Neuronal stem cell (in vitro differentiated cells): ENCODE results near the gene CACNG4.

ENCODE experiments used
- DNase-seq: peaks from one replicate; pipeline ENCODE4 v3.0.0-alpha.2; 2013; ENCODE audit warnings: low spot score
- H2AFZ ChIP-seq: one replicate; pipeline ENCODE4 v1.6.1; 2013; ENCODE audit warnings: mild to moderate bottlenecking, low read length, inconsistent platforms
- H2AK5ac ChIP-seq: 2 replicates; pipeline ENCODE4 v1.6.1; 2013; ENCODE audit warnings: low read depth, mild to moderate bottlenecking, inconsistent platforms, low read length, moderate library complexity, mixed read lengths
- H2BK120ac ChIP-seq: 2 replicates; pipeline ENCODE4 v1.6.1; 2013; ENCODE audit warnings: low read depth, mild to moderate bottlenecking, inconsistent platforms, low read length, moderate library complexity, mixed read lengths
- H2BK12ac ChIP-seq: one replicate; pipeline ENCODE4 v1.6.1; 2013; ENCODE audit warnings: low read length, inconsistent platforms
- H2BK15ac ChIP-seq: 2 replicates; pipeline ENCODE4 v1.6.1; 2013; ENCODE audit warnings: mild to moderate bottlenecking, low read length, inconsistent platforms, mixed read lengths
- H2BK5ac ChIP-seq: one replicate; pipeline ENCODE4 v1.6.1; 2013; ENCODE audit warnings: inconsistent platforms, mild to moderate bottlenecking, low read length, moderate library complexity
- H3K14ac ChIP-seq: one replicate; pipeline ENCODE4 v1.6.1; 2013; ENCODE audit warnings: low read length, inconsistent platforms
- H3K18ac ChIP-seq: 2 replicates; pipeline ENCODE4 v1.6.1; 2013; ENCODE audit warnings: low read length, inconsistent platforms
- H3K23ac ChIP-seq: 2 replicates; pipeline ENCODE4 v1.6.1; 2013; ENCODE audit warnings: low read depth, mild to moderate bottlenecking, mixed read lengths, low read length, inconsistent platforms; ENCODE audit not compliant: poor library complexity
- H3K27ac ChIP-seq: replicated peaks from 3 replicates; pipeline ENCODE4 v1.5.1; 2013; ENCODE audit warnings: low read length, inconsistent platforms
- H3K27me3 ChIP-seq, 3 experiments: 2 replicates each; pipeline ENCODE4 v1.6.1; 2013; ENCODE audit warnings: low read length in 3 of 3, mild to moderate bottlenecking in 2 of 3, inconsistent platforms in 1 of 3, low read depth in 1 of 3, mixed read lengths in 1 of 3, moderate library complexity in 1 of 3; ENCODE audit not compliant: control insufficient read depth in 3 of 3, insufficient read depth in 3 of 3
- H3K36me3 ChIP-seq, 2 donors: replicated peaks in 1 of 2; 2 replicates each; pipeline ENCODE4 v1.6.1; 2013; ENCODE audit warnings: low read length in 2 of 2; ENCODE audit not compliant: control insufficient read depth in 2 of 2, insufficient read depth in 2 of 2
- H3K4ac ChIP-seq: 2 replicates; pipeline ENCODE4 v1.6.1; 2013; ENCODE audit warnings: inconsistent platforms, mild to moderate bottlenecking, low read length, moderate library complexity
- H3K4me1 ChIP-seq, 2 donors: 1 replicate in 1 of 2; 2 replicates in 1 of 2; pipeline ENCODE4 v1.6.1; 2013; ENCODE audit warnings: low read length in 2 of 2, low read depth in 1 of 2; ENCODE audit not compliant: control insufficient read depth in 2 of 2, insufficient read depth in 1 of 2
- H3K4me2 ChIP-seq: one replicate; pipeline ENCODE4 v1.6.1; 2013; ENCODE audit warnings: mild to moderate bottlenecking, low read length, inconsistent platforms; ENCODE audit not compliant: insufficient read depth, poor library complexity, severe bottlenecking
- H3K4me3 ChIP-seq, 2 donors: 2 replicates each; pipeline ENCODE4 v1.5.1; 2013; ENCODE audit warnings: low read length in 2 of 2, mild to moderate bottlenecking in 2 of 2, inconsistent platforms in 1 of 2, moderate library complexity in 1 of 2
- H3K79me1 ChIP-seq: one replicate; pipeline ENCODE4 v1.6.1; 2013; ENCODE audit warnings: low read depth, mild to moderate bottlenecking, inconsistent platforms, low read length, moderate library complexity
- H3K9ac ChIP-seq: one replicate; pipeline ENCODE4 v1.6.1; 2013; ENCODE audit warnings: mild to moderate bottlenecking, low read depth, low read length, inconsistent platforms; ENCODE audit not compliant: poor library complexity
- H3K9me3 ChIP-seq, 2 donors: replicated peaks in 1 of 2; 2 replicates each; pipeline versions ENCODE3 to v1.6.1; 2013; ENCODE audit warnings: low read length in 2 of 2, mild to moderate bottlenecking in 2 of 2, inconsistent platforms in 1 of 2, low read depth in 1 of 2, mixed read lengths in 1 of 2, moderate library complexity in 1 of 2; ENCODE audit not compliant: control insufficient read depth in 2 of 2, insufficient read depth in 1 of 2
- H4K8ac ChIP-seq: one replicate; pipeline ENCODE4 v1.6.1; 2013; ENCODE audit warnings: low read depth, mild to moderate bottlenecking, inconsistent platforms, low read length, moderate library complexity
- H4K91ac ChIP-seq: one replicate; pipeline ENCODE4 v1.6.1; 2013; ENCODE audit warnings: low read length, low read depth, mild to moderate bottlenecking, inconsistent platforms; ENCODE audit not compliant: poor library complexity
- WGBS, 2 donors: extraction: QIAGEN DNeasy Blood & Tissue Kit; methylation state at CpG; one replicate each; pipeline ENCODE4 v1.1.7; 2013; ENCODE audit warnings: missing lambda C conversion rate in 2 of 2, mixed read lengths in 1 of 2; ENCODE audit not compliant: insufficient read length in 2 of 2, insufficient replicate concordance in 1 of 2; ENCODE audit errors: extremely low coverage in 2 of 2; 5-methylcytosine and 5-hydroxymethylcytosine counted together

Gene CACNG4

DNA sequence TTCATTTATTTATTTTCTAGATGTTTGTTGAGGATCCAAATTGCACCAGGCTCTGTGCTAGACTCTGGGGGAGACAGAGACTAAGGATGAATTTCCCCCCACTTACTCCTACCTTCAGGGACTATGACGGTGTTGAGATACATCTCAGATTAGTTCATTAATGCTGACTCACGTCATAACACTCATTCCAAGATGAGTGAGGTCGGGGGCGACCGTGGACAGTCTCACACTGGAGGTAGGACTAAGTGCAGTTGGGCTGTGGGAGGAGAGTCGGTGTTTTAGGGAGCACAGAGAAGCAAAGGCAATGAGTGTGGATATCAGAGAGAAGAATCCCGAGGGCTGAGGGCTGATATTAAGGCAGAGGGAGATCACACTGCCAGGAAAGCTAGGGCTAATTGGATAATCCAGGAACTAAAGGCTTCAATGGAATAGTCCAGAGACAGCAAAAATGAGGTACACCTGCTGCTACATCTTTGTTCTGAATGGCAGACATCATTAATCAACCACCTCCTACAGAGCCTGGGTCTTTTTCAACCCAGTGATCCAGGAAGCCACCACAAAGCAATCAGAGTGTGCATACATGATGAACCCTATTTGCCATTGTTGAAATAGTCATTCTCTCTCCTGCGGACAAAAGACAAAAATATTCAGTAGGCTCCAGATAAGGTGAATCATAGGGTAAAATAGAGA, 38.6 kb upstream of the CACNG4 start:
- Histone ChIP-seq H3K4ac (no peak overlapping the region), H3K27ac (no peak overlapping the region), H3K23ac (no peak overlapping the region), H2AFZ (no peak overlapping the region), H3K4me2 (no peak overlapping the region), H3K27me3 (no peaks in the 10 kb centered on the region), H3K9ac (no peak overlapping the region), H3K4me3 (no peak overlapping the region), H2BK12ac (no peak overlapping the region), H4K91ac (no peak overlapping the region), H2BK15ac (no peak overlapping the region), H3K36me3 (no peaks in the 10 kb centered on the region), H2AK5ac (no peak overlapping the region), H3K18ac (no peak overlapping the region), H3K9me3 (peaks cover 0 to 1% of the 10 kb centered on the region in 2 donors), H3K4me1 (peaks cover 3 to 6% of the 10 kb centered on the region in 2 donors), H2BK5ac (no peak overlapping the region), H2BK120ac (no peak overlapping the region), H3K79me1 (no peaks in the 10 kb centered on the region), H3K14ac (no peak overlapping the region), H4K8ac (no peak overlapping the region)
- no peak for DNase-seq
- WGBS, 2 donors: no CpG with 5 or more reads among the region's 8 CpGs

DNA sequence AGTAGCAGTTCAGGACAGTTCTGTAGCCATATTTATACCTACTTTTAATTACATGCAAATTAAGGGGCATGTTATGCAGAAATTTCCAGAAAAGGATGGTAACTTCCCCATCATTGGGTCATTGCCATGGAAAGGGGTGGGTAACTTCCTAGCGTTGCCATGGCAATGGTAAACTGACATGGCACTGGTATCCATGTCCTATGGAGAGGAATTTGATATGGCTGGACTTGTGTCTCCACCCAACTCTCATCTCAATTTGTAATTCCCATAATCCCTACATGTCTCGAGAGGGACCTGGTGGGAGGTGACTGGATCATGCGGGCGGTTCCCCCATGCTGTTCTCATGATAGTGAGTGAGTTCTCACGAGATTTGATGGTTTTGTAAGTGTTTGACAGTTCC, 35.6 kb upstream of the CACNG4 start:
- H2BK15ac ChIP-seq: no peak overlapping the region
- no peak for DNase-seq
- H3K4me1 ChIP-seq: peaks cover 3 to 5% of the 10 kb centered on the region in 2 donors
- H3K36me3 ChIP-seq: no peaks in the 10 kb centered on the region
- H3K79me1 ChIP-seq: no peaks in the 10 kb centered on the region
- no peak overlapping the region for H2BK5ac ChIP-seq
- peaks cover 0 to under 1% of the 10 kb centered on the region in 2 donors for H3K9me3 ChIP-seq
- H3K14ac ChIP-seq: no peak overlapping the region
- no peak overlapping the region for H3K4me2 ChIP-seq
- H3K27ac ChIP-seq: no peak overlapping the region
- no CpG with 5 or more reads among the region's 5 CpGs for WGBS, 2 donors
- H2BK12ac ChIP-seq: no peak overlapping the region
- no peak overlapping the region for H3K23ac ChIP-seq
- no peak overlapping the region for H4K91ac ChIP-seq
- no peak overlapping the region for H3K4me3 ChIP-seq
- H3K4ac ChIP-seq: no peak overlapping the region
- no peaks in the 10 kb centered on the region for H3K27me3 ChIP-seq
- H2BK120ac ChIP-seq: no peak overlapping the region
- H2AK5ac ChIP-seq: no peak overlapping the region
- H4K8ac ChIP-seq: no peak overlapping the region
- no peak overlapping the region for H2AFZ ChIP-seq
- no peak overlapping the region for H3K9ac ChIP-seq
- H3K18ac ChIP-seq: no peak overlapping the region

DNA sequence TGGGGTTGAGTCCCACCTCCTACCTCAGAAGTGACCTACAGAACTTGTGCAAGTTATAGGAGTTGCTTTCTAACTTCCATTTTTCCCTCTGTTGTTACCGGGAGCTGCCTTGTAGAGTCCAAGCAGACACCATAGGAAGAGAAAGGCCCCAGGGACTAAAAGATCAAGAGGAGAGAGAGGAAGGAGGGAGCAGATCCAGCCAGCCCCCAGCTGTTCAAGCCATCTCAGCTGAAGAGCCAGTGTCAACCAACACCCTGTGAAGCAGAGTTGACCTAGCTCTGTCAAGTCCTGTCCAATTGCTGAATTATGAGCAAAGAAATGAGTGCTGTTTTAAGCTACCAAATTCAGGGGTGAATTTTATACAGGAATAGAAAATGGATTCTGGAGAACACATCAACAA, 34.9 kb upstream of the CACNG4 start:
- Histone ChIP-seq H3K36me3 (no peaks in the 10 kb centered on the region), H3K9me3 (peaks cover 0 to 2% of the 10 kb centered on the region in 2 donors), H3K4ac (no peak overlapping the region), H3K27ac (no peak overlapping the region), H2BK15ac (no peak overlapping the region), H3K79me1 (no peaks in the 10 kb centered on the region), H2BK5ac (no peak overlapping the region), H4K8ac (no peak overlapping the region), H3K4me3 (no peak overlapping the region), H2AK5ac (no peak overlapping the region), H2BK120ac (no peak overlapping the region), H3K23ac (no peak overlapping the region), H3K4me2 (no peak overlapping the region), H3K14ac (no peak overlapping the region), H3K4me1 (peaks cover 3% of the 10 kb centered on the region in 2 donors), H3K18ac (no peak overlapping the region), H3K27me3 (no peaks in the 10 kb centered on the region), H2BK12ac (no peak overlapping the region), H2AFZ (no peak overlapping the region), H3K9ac (no peak overlapping the region), H4K91ac (no peak overlapping the region)
- DNase-seq: no peak
- no CpG with 5 or more reads among the region's 1 CpG for WGBS, 2 donors

DNA sequence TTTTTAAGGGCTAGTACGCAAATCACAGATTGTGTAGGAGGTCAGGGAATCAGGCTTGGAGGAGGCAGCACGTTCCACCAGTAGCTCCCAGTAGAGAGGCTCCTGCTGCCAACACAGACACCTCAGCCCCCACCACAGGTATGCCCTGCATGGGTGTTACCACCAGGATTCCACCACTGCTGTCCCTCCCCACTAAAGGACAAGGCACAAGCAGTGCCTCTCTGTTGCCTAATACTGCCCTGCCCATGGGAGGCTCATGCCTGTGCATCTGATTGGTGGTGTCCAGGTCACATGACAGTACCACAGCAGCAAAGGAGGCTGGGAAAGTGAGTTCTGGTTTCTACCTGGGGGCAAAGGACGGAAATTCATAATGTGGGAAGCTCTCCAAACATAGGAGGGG, 33.6 kb upstream of the CACNG4 start:
- DNase-seq: no peak
- H3K9ac ChIP-seq: no peak overlapping the region
- H3K79me1 ChIP-seq: no peaks in the 10 kb centered on the region
- H3K4me1 ChIP-seq: peaks cover under 1 to 1% of the 10 kb centered on the region in 2 donors
- no peak overlapping the region for H3K4me3 ChIP-seq
- no peak overlapping the region for H2AK5ac ChIP-seq
- no peak overlapping the region for H4K8ac ChIP-seq
- H3K36me3 ChIP-seq: no peaks in the 10 kb centered on the region
- H2BK5ac ChIP-seq: no peak overlapping the region
- H3K27ac ChIP-seq: no peak overlapping the region
- no peak overlapping the region for H3K18ac ChIP-seq
- WGBS, 2 donors: no CpG with 5 or more reads among the region's 3 CpGs
- no peak overlapping the region for H2AFZ ChIP-seq
- no peak overlapping the region for H3K4me2 ChIP-seq
- no peak overlapping the region for H2BK12ac ChIP-seq
- H3K27me3 ChIP-seq: no peaks in the 10 kb centered on the region
- H4K91ac ChIP-seq: no peak overlapping the region
- peaks cover 0 to 2% of the 10 kb centered on the region in 2 donors for H3K9me3 ChIP-seq
- no peak overlapping the region for H3K14ac ChIP-seq
- H2BK15ac ChIP-seq: no peak overlapping the region
- no peak overlapping the region for H3K4ac ChIP-seq
- no peak overlapping the region for H2BK120ac ChIP-seq
- H3K23ac ChIP-seq: no peak overlapping the region
